ENCODE data around the gene ZNF652. TPM values are rescaled to one million over a fixed set of nuclear protein-coding genes. Genes with fewer than 3 reads are reported as not detected.

The ZNF652 gene
- total RNA-seq, 1 experiment from 2014 or later: 32.1 TPM

- no peaks in the 10 kb centered on the region for H3K36me3 ChIP-seq (ENCODE audit: insufficient read depth, low read length, poor library complexity, severe bottlenecking)
- no peaks in the 10 kb centered on the region for H3K9me3 ChIP-seq (ENCODE audit: low read depth, low read length, poor library complexity, severe bottlenecking)
- DNase-seq (ENCODE audit: low spot score): no peak
- no peak overlapping the region for H3K27ac ChIP-seq (ENCODE audit: low read depth, low read length, poor library complexity, severe bottlenecking)
- BruUV-seq (replicated peaks): no TSS peak
- CTCF ChIA-PET: no interaction called here
- peaks cover 29% of the 10 kb centered on the region for H3K4me1 ChIP-seq (ENCODE audit: insufficient read depth, low read length, poor library complexity, severe bottlenecking)
- TF ChIP-seq, protein P1, sequence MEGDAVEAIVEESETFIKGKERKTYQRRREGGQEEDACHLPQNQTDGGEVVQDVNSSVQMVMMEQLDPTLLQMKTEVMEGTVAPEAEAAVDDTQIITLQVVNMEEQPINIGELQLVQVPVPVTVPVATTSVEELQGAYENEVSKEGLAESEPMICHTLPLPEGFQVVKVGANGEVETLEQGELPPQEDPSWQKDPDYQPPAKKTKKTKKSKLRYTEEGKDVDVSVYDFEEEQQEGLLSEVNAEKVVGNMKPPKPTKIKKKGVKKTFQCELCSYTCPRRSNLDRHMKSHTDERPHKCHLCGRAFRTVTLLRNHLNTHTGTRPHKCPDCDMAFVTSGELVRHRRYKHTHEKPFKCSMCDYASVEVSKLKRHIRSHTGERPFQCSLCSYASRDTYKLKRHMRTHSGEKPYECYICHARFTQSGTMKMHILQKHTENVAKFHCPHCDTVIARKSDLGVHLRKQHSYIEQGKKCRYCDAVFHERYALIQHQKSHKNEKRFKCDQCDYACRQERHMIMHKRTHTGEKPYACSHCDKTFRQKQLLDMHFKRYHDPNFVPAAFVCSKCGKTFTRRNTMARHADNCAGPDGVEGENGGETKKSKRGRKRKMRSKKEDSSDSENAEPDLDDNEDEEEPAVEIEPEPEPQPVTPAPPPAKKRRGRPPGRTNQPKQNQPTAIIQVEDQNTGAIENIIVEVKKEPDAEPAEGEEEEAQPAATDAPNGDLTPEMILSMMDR (conservative IDR thresholded peaks at IDR 0.05; ENCODE audit: low read depth, low read length): no peak
- TF ChIP-seq EZH2 (IDR thresholded peaks at IDR 0.05; ENCODE audit: borderline replicate concordance, low read depth, low read length, poor library complexity, severe bottlenecking): no peak
- H3K27me3 ChIP-seq (replicated peaks; ENCODE audit: insufficient read depth, low read depth, low read length, poor library complexity): no peaks in the 10 kb centered on the region
- POLR2A ChIA-PET (ENCODE audit: low non-redundant PET): no interaction called here
- intact Hi-C loops (cut with micrococcal nuclease; ENCODE audit: unreplicated experiment): no loop called here
- H3K4me3 ChIP-seq (ENCODE audit: low read depth, low read length, poor library complexity, severe bottlenecking): no peak overlapping the region
Observed at GRCh38 chr17:49358641-49359247, 3.3 kb downstream of the ZNF652 start.

DNA sequence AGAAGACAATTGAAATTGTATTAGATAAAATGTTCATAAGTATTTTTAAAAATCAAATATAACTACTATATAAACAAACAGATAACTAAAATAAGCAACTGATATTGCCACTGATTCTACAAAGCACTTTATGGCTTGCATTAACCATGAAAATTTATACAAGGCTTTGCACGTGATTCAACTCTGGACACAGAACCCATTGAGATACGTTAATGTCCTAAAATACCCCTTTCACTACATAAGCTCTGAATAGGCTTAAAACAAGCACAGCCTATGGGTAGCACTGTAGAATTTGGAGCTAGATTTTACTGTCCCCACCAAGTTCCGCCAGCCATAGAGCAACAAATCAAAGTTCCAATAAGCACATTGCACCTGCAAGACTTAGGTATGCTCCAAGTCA, 4.5 kb downstream of the ZNF652 start:
- POLR2A ChIA-PET (ENCODE audit: low non-redundant PET): interaction anchor here (0.7 kb wide), 1 partner anchor 98 kb away, joined by 7 read pairs; no protein-coding TSS in a partner anchor
- TF ChIP-seq, protein P1 (conservative IDR thresholded peaks at IDR 0.05; ENCODE audit: low read depth, low read length): no peak
- TF ChIP-seq EZH2 (IDR thresholded peaks at IDR 0.05; ENCODE audit: borderline replicate concordance, low read depth, low read length, poor library complexity, severe bottlenecking): no peak
- Histone ChIP-seq H3K27ac (ENCODE audit: low read depth, low read length, poor library complexity, severe bottlenecking) (no peak overlapping the region), H3K4me1 (ENCODE audit: insufficient read depth, low read length, poor library complexity, severe bottlenecking) (peaks cover 29% of the 10 kb centered on the region), H3K36me3 (ENCODE audit: insufficient read depth, low read length, poor library complexity, severe bottlenecking) (no peaks in the 10 kb centered on the region), H3K4me3 (ENCODE audit: low read depth, low read length, poor library complexity, severe bottlenecking) (no peak overlapping the region), H3K9me3 (ENCODE audit: low read depth, low read length, poor library complexity, severe bottlenecking) (peaks cover 2% of the 10 kb centered on the region), H3K27me3 (replicated peaks; ENCODE audit: insufficient read depth, low read depth, low read length, poor library complexity) (no peaks in the 10 kb centered on the region)
- CTCF ChIA-PET: no interaction called here
- BruUV-seq (replicated peaks): no TSS peak
- no peak for DNase-seq (ENCODE audit: low spot score)
- intact Hi-C loops (cut with micrococcal nuclease; ENCODE audit: unreplicated experiment): no loop called here

DNA sequence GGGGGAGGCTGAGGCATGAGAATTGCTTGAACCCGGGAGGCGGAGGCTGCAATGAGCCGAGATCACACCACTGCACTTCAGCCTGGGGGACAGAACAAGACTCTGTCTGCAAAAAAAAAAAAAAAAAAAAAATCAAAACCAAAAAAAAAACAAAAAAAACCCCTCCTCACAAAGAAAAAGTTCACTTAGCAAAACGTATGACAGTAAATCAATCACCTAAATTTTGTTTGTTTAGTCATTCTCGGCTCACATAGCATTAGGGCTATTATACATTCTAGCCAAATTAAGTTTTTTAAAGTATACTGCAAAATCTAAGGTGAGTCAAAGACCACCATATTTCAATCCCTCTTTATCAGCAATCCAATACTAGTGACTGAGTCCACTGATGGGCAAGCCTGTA, 5.7 kb downstream of the ZNF652 start:
- intact Hi-C loops (cut with micrococcal nuclease; ENCODE audit: unreplicated experiment): no loop called here
- H3K9me3 ChIP-seq (ENCODE audit: low read depth, low read length, poor library complexity, severe bottlenecking): peaks cover 3% of the 10 kb centered on the region
- H3K4me1 ChIP-seq (ENCODE audit: insufficient read depth, low read length, poor library complexity, severe bottlenecking): peaks cover 29% of the 10 kb centered on the region
- no TSS peak for BruUV-seq (replicated peaks)
- H3K36me3 ChIP-seq (ENCODE audit: insufficient read depth, low read length, poor library complexity, severe bottlenecking): no peaks in the 10 kb centered on the region
- DNase-seq (ENCODE audit: low spot score): no peak
- H3K27ac ChIP-seq (ENCODE audit: low read depth, low read length, poor library complexity, severe bottlenecking): no peak overlapping the region
- CTCF ChIA-PET: no interaction called here
- no peaks in the 10 kb centered on the region for H3K27me3 ChIP-seq (replicated peaks; ENCODE audit: insufficient read depth, low read depth, low read length, poor library complexity)
- POLR2A ChIA-PET (ENCODE audit: low non-redundant PET): no interaction called here
- no peak overlapping the region for H3K4me3 ChIP-seq (ENCODE audit: low read depth, low read length, poor library complexity, severe bottlenecking)
- TF ChIP-seq, protein P1 (conservative IDR thresholded peaks at IDR 0.05; ENCODE audit: low read depth, low read length): no peak
- no peak for TF ChIP-seq EZH2 (IDR thresholded peaks at IDR 0.05; ENCODE audit: borderline replicate concordance, low read depth, low read length, poor library complexity, severe bottlenecking)
